H1 (cell line): ENCODE results near the gene SCG3. TPM values are rescaled to one million over a fixed set of nuclear protein-coding genes. Genes with fewer than 3 reads are reported as not detected.

Experiments
- CTCF ChIA-PET: fragments of 300-600 bp; sonication (Branson Sonifier 250); formaldehyde crosslinking; loops from one replicate; lab custom pipeline; 2021; ENCODE audit not compliant: partially characterized antibody; lab: Charles Lee
- POLR2A ChIA-PET: fragments of 300-600 bp; sonication (Branson Sonifier 250); formaldehyde crosslinking; loops from one replicate; lab custom pipeline; 2021; ENCODE audit warnings: inconsistent platforms; ENCODE audit not compliant: partially characterized antibody; lab: Charles Lee
- DNase-seq, 2 experiments: peaks; one replicate each; pipeline versions ENCODE4 v3.0.0 to v3.0.0-alpha.2; 2010 to 2022; ENCODE audit warnings: low spot score in 2 of 2, low read depth in 1 of 2, mixed read lengths in 1 of 2
- FAIRE-seq: peaks from 2 replicates; lab custom pipeline; 2011; peaks lifted over from hg19 to GRCh38; lab: Jason Lieb, UNC
- H2AFZ ChIP-seq: 2 replicates; pipeline ENCODE4 v1.8.1; 2012; ENCODE audit warnings: low read length, inconsistent platforms
- H2AK5ac ChIP-seq: 2 replicates; pipeline ENCODE4 v1.6.1; 2013; ENCODE audit warnings: low read depth, low read length
- H2BK120ac ChIP-seq: replicated peaks from 2 replicates; pipeline ENCODE3; 2013; ENCODE audit warnings: low read depth, low read length, inconsistent platforms
- H2BK12ac ChIP-seq: 2 replicates; pipeline ENCODE4 v1.6.1; 2013; ENCODE audit warnings: low read depth, low read length
- H2BK15ac ChIP-seq: 2 replicates; pipeline ENCODE4 v1.6.1; 2013; ENCODE audit warnings: low read length
- H2BK20ac ChIP-seq: 2 replicates; pipeline ENCODE4 v1.6.1; 2013; ENCODE audit warnings: low read length
- H2BK5ac ChIP-seq: 2 replicates; pipeline ENCODE4 v1.6.1; 2013; ENCODE audit warnings: low read depth, low read length
- H3K14ac ChIP-seq: 2 replicates; pipeline ENCODE4 v1.6.1; 2013; ENCODE audit warnings: inconsistent platforms; ENCODE audit not compliant: insufficient read length
- H3K18ac ChIP-seq: 2 replicates; pipeline ENCODE4 v1.6.1; 2013; ENCODE audit warnings: low read length; ENCODE audit errors: extremely low read depth
- H3K23ac ChIP-seq: 2 replicates; pipeline ENCODE4 v1.6.1; 2013; ENCODE audit warnings: inconsistent platforms; ENCODE audit not compliant: insufficient read length
- H3K23me2 ChIP-seq: 2 replicates; pipeline ENCODE4 v1.6.1; 2013; ENCODE audit warnings: low read depth, low read length
- H3K27ac ChIP-seq: 2 replicates; pipeline ENCODE4 v1.6.1; 2011; ENCODE audit warnings: low read depth, low read length, inconsistent platforms
- H3K27me3 ChIP-seq, 4 experiments: replicated peaks in 1 of 4; 1 replicate in 1 of 4; 2 replicates in 3 of 4; pipeline versions ENCODE4 v1.6.1 to v1.8.1; 2011 to 2013; ENCODE audit warnings: low read length in 3 of 4, mild to moderate bottlenecking in 3 of 4, inconsistent platforms in 2 of 4, mixed read lengths in 2 of 4, moderate library complexity in 1 of 4; ENCODE audit not compliant: control insufficient read depth in 3 of 4, insufficient read depth in 3 of 4; ENCODE audit errors: extremely low read depth in 1 of 4
- H3K36me3 ChIP-seq, 4 experiments: 2 replicates each; pipeline versions ENCODE4 v1.6.1 to v1.8.1; 2011 to 2013; ENCODE audit warnings: mild to moderate bottlenecking in 4 of 4, low read length in 3 of 4, moderate library complexity in 2 of 4, control low read depth in 1 of 4, inconsistent platforms in 1 of 4; ENCODE audit not compliant: insufficient read depth in 4 of 4, control insufficient read depth in 2 of 4
- H3K4ac ChIP-seq: replicated peaks from 2 replicates; pipeline ENCODE3; 2013; ENCODE audit warnings: low read length, low read depth, mixed read lengths, inconsistent platforms; ENCODE audit not compliant: insufficient read length
- H3K4me1 ChIP-seq, 4 experiments: replicated peaks in 1 of 4; 1 replicate in 1 of 4; 2 replicates in 3 of 4; pipeline versions ENCODE4 v1.6.1 to v1.8.1; 2011 to 2013; ENCODE audit warnings: low read length in 3 of 4, inconsistent platforms in 2 of 4, mixed read lengths in 1 of 4; ENCODE audit not compliant: insufficient read depth in 4 of 4, control insufficient read depth in 3 of 4
- H3K4me2 ChIP-seq, 2 experiments: 2 replicates each; pipeline versions ENCODE4 v1.6.1 to v1.8.1; 2011 to 2013; ENCODE audit warnings: low read depth in 2 of 2, low read length in 2 of 2, control low read depth in 1 of 2, inconsistent platforms in 1 of 2, mild to moderate bottlenecking in 1 of 2; ENCODE audit not compliant: insufficient read depth in 1 of 2
- H3K4me3 ChIP-seq, 4 experiments: fragments of 200-600, 300-600 bp in 1 of 4; sonication (generic), shearing (Covaris generic), sonication (Bioruptor Twin) in 1 of 4; 2 replicates each; pipeline versions ENCODE4 v1.5.1 to v1.8.1; 2011 to 2016; ENCODE audit warnings: low read length in 4 of 4, low read depth in 3 of 4, control low read depth in 2 of 4, inconsistent platforms in 2 of 4, mild to moderate bottlenecking in 2 of 4, mixed read lengths in 1 of 4, moderate library complexity in 1 of 4; ENCODE audit not compliant: insufficient read depth in 2 of 4; ENCODE audit errors: extremely low read depth in 1 of 4
- H3K56ac ChIP-seq: replicated peaks from 2 replicates; pipeline ENCODE3; 2013; ENCODE audit warnings: low read depth, mild to moderate bottlenecking, mixed read lengths, low read length, inconsistent platforms; ENCODE audit not compliant: insufficient read length
- H3K79me1 ChIP-seq: 2 replicates; pipeline ENCODE4 v1.6.1; 2013; ENCODE audit warnings: low read depth, low read length, control low read depth
- H3K79me2 ChIP-seq, 2 experiments: 2 replicates each; pipeline versions ENCODE4 v1.6.1 to v1.8.1; 2012 to 2013; ENCODE audit warnings: low read length in 2 of 2, mild to moderate bottlenecking in 2 of 2, inconsistent platforms in 1 of 2; ENCODE audit not compliant: insufficient read depth in 2 of 2, control insufficient read depth in 1 of 2
- H3K9ac ChIP-seq, 4 experiments: replicated peaks in 1 of 4; 1 replicate in 1 of 4; 2 replicates in 3 of 4; pipeline versions ENCODE4 v1.6.1 to v1.8.1; 2011 to 2013; ENCODE audit warnings: low read depth in 3 of 4, low read length in 3 of 4, control low read depth in 2 of 4, mild to moderate bottlenecking in 2 of 4, moderate library complexity in 2 of 4, inconsistent platforms in 1 of 4; ENCODE audit errors: extremely low read depth in 1 of 4
- H3K9me3 ChIP-seq, 2 experiments: 2 replicates each; pipeline versions ENCODE4 v1.6.1 to v1.8.1; 2012 to 2013; ENCODE audit warnings: mild to moderate bottlenecking in 2 of 2, moderate library complexity in 2 of 2, control low read depth in 1 of 2, inconsistent platforms in 1 of 2, low read depth in 1 of 2, low read length in 1 of 2, mixed read lengths in 1 of 2; ENCODE audit not compliant: insufficient read depth in 2 of 2
- H4K20me1 ChIP-seq, 2 experiments: replicated peaks in 1 of 2; 2 replicates each; pipeline versions ENCODE3 to v1.8.1; 2011 to 2013; ENCODE audit warnings: inconsistent platforms in 2 of 2, low read length in 2 of 2, mild to moderate bottlenecking in 1 of 2; ENCODE audit not compliant: insufficient read depth in 2 of 2, control insufficient read depth in 1 of 2
- H4K5ac ChIP-seq: 2 replicates; pipeline ENCODE4 v1.6.1; 2013; ENCODE audit warnings: low read length, low read depth, mixed read lengths, inconsistent platforms; ENCODE audit not compliant: insufficient read length
- H4K8ac ChIP-seq: 2 replicates; pipeline ENCODE4 v1.8.0; 2013; ENCODE audit warnings: mild to moderate bottlenecking, moderate library complexity, low read length, inconsistent platforms; ENCODE audit not compliant: insufficient read depth; ENCODE audit errors: extremely low read depth
- H4K91ac ChIP-seq: replicated peaks from 2 replicates; pipeline ENCODE3; 2013; ENCODE audit warnings: low read length, mixed read lengths, inconsistent platforms; ENCODE audit not compliant: insufficient read length
- BRCA1 ChIP-seq: IDR thresholded peaks from 2 replicates; pipeline ENCODE4 v1.6.1; 2012; ENCODE audit warnings: low read depth, low read length, improper control_type of control experiment
- E2F6 ChIP-seq: IDR thresholded peaks from 2 replicates; pipeline ENCODE4 v1.6.1; 2012; ENCODE audit warnings: inconsistent platforms
- EGR1 ChIP-seq: IDR thresholded peaks from 2 replicates; pipeline ENCODE4 v1.6.1; 2011; ENCODE audit warnings: low read depth, low read length, borderline replicate concordance
- GABPA ChIP-seq: IDR thresholded peaks from 2 replicates; pipeline ENCODE4 v1.6.1; 2011; ENCODE audit warnings: mild to moderate bottlenecking, low read length, moderate library complexity, borderline replicate concordance; ENCODE audit not compliant: insufficient read depth
- JUN ChIP-seq: IDR thresholded peaks from 2 replicates; pipeline ENCODE4 v1.6.1; 2011; ENCODE audit warnings: low read depth, mild to moderate bottlenecking, improper control_type of control experiment, low read length
- KDM1A ChIP-seq: fragments of 200-600, 300-600 bp; sonication (generic); IDR thresholded peaks from 2 replicates; pipeline ENCODE4 v1.7.1; 2016; ENCODE audit warnings: mild to moderate bottlenecking, low read length, borderline replicate concordance
- POLR2AphosphoS5 ChIP-seq: IDR thresholded peaks from 2 replicates; pipeline ENCODE4 v1.6.1; 2011; ENCODE audit warnings: low read depth, low read length
- POU5F1 ChIP-seq: IDR thresholded peaks from 2 replicates; pipeline ENCODE4 v1.6.1; 2011; ENCODE audit warnings: low read depth, mild to moderate bottlenecking, low read length, moderate library complexity
- RXRA ChIP-seq: IDR thresholded peaks from 2 replicates; pipeline ENCODE4 v1.6.1; 2011; ENCODE audit warnings: low read depth, mild to moderate bottlenecking, low read length, moderate library complexity; ENCODE audit not compliant: insufficient read depth
- SAP30 ChIP-seq: fragments of 300-600 bp; sonication (generic); IDR thresholded peaks from 2 replicates; pipeline ENCODE4 v1.7.1; 2012; ENCODE audit warnings: low read length, moderate library complexity, mild to moderate bottlenecking, inconsistent platforms; ENCODE audit not compliant: insufficient read depth, insufficient replicate concordance
- SIRT6 ChIP-seq: IDR thresholded peaks from one replicate; pipeline ENCODE4 v1.7.1; 2012; ENCODE audit warnings: low read length, inconsistent platforms
- SIX5 ChIP-seq: IDR thresholded peaks from 2 replicates; pipeline ENCODE4 v1.6.1; 2011; ENCODE audit warnings: mild to moderate bottlenecking, low read depth, low read length
- SP2 ChIP-seq: IDR thresholded peaks from 2 replicates; pipeline ENCODE4 v1.6.1; 2012; ENCODE audit warnings: mild to moderate bottlenecking, low read length, inconsistent platforms
- SRF ChIP-seq: IDR thresholded peaks from 2 replicates; pipeline ENCODE4 v1.6.1; 2011; ENCODE audit warnings: mild to moderate bottlenecking, low read depth, low read length, moderate library complexity
- TAF7 ChIP-seq: optimal IDR thresholded peaks from 2 replicates; pipeline ENCODE3; 2011; ENCODE audit warnings: low read depth, mild to moderate bottlenecking, inconsistent platforms, low read length, moderate library complexity, borderline replicate concordance
- WGBS, 2 experiments: shearing (Covaris generic) in 1 of 2; methylation state at CpG; one replicate each; pipeline versions ENCODE4 v1.1.6 to v1.1.7; 2013 to 2015; ENCODE audit warnings: low lambda C conversion rate in 2 of 2, mixed read lengths in 2 of 2, inconsistent platforms in 1 of 2, low coverage in 1 of 2, missing lambda C conversion rate in 1 of 2; ENCODE audit not compliant: insufficient replicate concordance in 2 of 2, insufficient coverage in 1 of 2, insufficient read length in 1 of 2; ENCODE audit errors: extremely low coverage in 1 of 2, missing lambda C conversion rate in 1 of 2; 5-methylcytosine and 5-hydroxymethylcytosine counted together
- polyA plus RNA-seq, 7 experiments: library from polyadenylated mRNA; depleted of rRNA in 3 of 7; stranded (reverse) in 5 of 7; unstranded in 2 of 7; fragments of >200 nt in 5 of 7; fragments of 200-250 nt in 2 of 7; gene quantifications; 1 replicate in 5 of 7; 2 replicates in 1 of 7; 4 replicates in 1 of 7; pipeline versions ENCODE4 v1.2.1 to v1.2.3, GENCODE V29; 2011 to 2013; ENCODE audit warnings: missing spikeins in 2 of 7, mixed read lengths in 2 of 7
- total RNA-seq: library from RNA; stranded (reverse); fragmentation: NEBNext Ultra II Directional; extraction: Animal tissue kit (Norgen Biotek cat#: 25700); gene quantifications from 2 replicates; pipeline ENCODE4 v1.2.1, GENCODE V29; 2021

Gene SCG3
- total and polyA plus RNA-seq, 2 of the 8 experiments (the other 6 are each of a cell fraction or from before 2014, with no cell fraction given) = 5.2 to 45.9 TPM

GRCh38 chr15:51706291-51706690, 25.0 kb downstream of the SCG3 start:
- Histone ChIP-seq H3K4me1 (no peaks in the 10 kb centered on the region), H2BK12ac (no peak overlapping the region), H3K27ac (no peak overlapping the region), H3K9ac (no peak overlapping the region), H3K14ac (no peak overlapping the region), H3K4ac (no peak overlapping the region), H4K91ac (no peak overlapping the region), H3K79me1 (no peaks in the 10 kb centered on the region), H3K23ac (no peak overlapping the region), H3K9me3 (no peaks in the 10 kb centered on the region), H2AK5ac (no peak overlapping the region), H3K4me2 (no peak overlapping the region), H2BK5ac (no peak overlapping the region), H4K8ac (no peak overlapping the region), H4K5ac (no peak overlapping the region), H3K36me3 (peaks cover 0 to 7% (median 0%) of the 10 kb centered on the region in 4 experiments; a peak in 2 of 8 replicates), H2BK20ac (no peak overlapping the region), H2AFZ (no peak overlapping the region), H3K18ac (no peak overlapping the region), H3K4me3 (no peak overlapping the region), H3K23me2 (no peaks in the 10 kb centered on the region), H2BK120ac (no peak overlapping the region), H4K20me1 (peaks cover 0 to 2% of the 10 kb centered on the region in 2 experiments), H3K56ac (no peak overlapping the region), H3K79me2 (no peaks in the 10 kb centered on the region), H2BK15ac (no peak overlapping the region), H3K27me3 (no peaks in the 10 kb centered on the region)
- 92% methylated on average over 5 of the region's 5 CpGs; no CpG with 5 or more reads in 1 of the 2 experiments for WGBS, 2 experiments
- FAIRE-seq (no peak), DNase-seq (no peak)
- POLR2A ChIA-PET = no interaction called here
- CTCF ChIA-PET = interaction anchor here (0.7 to 2.0 kb wide), 3 partner anchors 9 to 17 kb away, joined by 3 to 6 read pairs (median 5); no protein-coding TSS in a partner anchor
- TF ChIP-seq SIX5 (no peak), E2F6 (no peak), EGR1 (no peak), SIRT6 (no peak), SP2 (no peak), RXRA (no peak), POLR2AphosphoS5 (no peak), JUN (no peak), TAF7 (no peak), SAP30 (no peak), BRCA1 (no peak), GABPA (no peak), SRF (no peak), POU5F1 (no peak), KDM1A (no peak)
